HEK293 (cell line): ENCODE data around the gene TBC1D17.

Experiments used
- AEBP2 ChIP-seq: fragments of 450-650 bp; formaldehyde crosslinking; IDR thresholded peaks from 2 replicates; pipeline ENCODE4 v1.5.1; 2016; ENCODE audit warnings: missing biosample characterization, missing genetic modification characterization, borderline replicate concordance
- EGR2 ChIP-seq: fragments of 450-650 bp; formaldehyde crosslinking; IDR thresholded peaks from 2 replicates; pipeline ENCODE4 v1.5.1; 2016; ENCODE audit warnings: low read depth, missing biosample characterization, missing genetic modification characterization
- INSM2 ChIP-seq: fragments of 450-650 bp; formaldehyde crosslinking; IDR thresholded peaks from 2 replicates; pipeline ENCODE4 v1.5.1; 2016; ENCODE audit warnings: missing biosample characterization, missing genetic modification characterization
- KLF10 ChIP-seq: fragments of 450-650 bp; IDR thresholded peaks from 2 replicates; pipeline ENCODE4 v1.5.1; 2018; ENCODE audit warnings: missing biosample characterization, mild to moderate bottlenecking, missing genetic modification characterization
- PRDM10 ChIP-seq: fragments of 450-650 bp; formaldehyde crosslinking; IDR thresholded peaks from 2 replicates; pipeline ENCODE4 v1.5.1; 2016; ENCODE audit warnings: missing biosample characterization, missing genetic modification characterization
- TRIM28 ChIP-seq: IDR thresholded peaks from 2 replicates; pipeline ENCODE4 v1.6.1; 2011; ENCODE audit warnings: low read length, control low read depth, borderline replicate concordance
- ZBTB10 ChIP-seq: fragments of 450-650 bp; formaldehyde crosslinking; IDR thresholded peaks from 2 replicates; pipeline ENCODE4 v1.5.1; 2016; ENCODE audit warnings: missing biosample characterization, missing genetic modification characterization
- ZBTB11 ChIP-seq: fragments of 450-650 bp; formaldehyde crosslinking; conservative IDR thresholded peaks from 2 replicates; pipeline ENCODE4 v1.5.1; 2016; ENCODE audit warnings: low read depth, missing biosample characterization, missing genetic modification characterization
- ZNF132 ChIP-seq: fragments of 450-650 bp; formaldehyde crosslinking; IDR thresholded peaks from 2 replicates; pipeline ENCODE4 v1.5.1; 2017; ENCODE audit warnings: missing biosample characterization, missing genetic modification characterization, borderline replicate concordance
- ZNF292 ChIP-seq: fragments of 450-650 bp; formaldehyde crosslinking; IDR thresholded peaks from 2 replicates; pipeline ENCODE4 v1.5.1; 2016; ENCODE audit warnings: low read depth, missing biosample characterization, missing genetic modification characterization, borderline replicate concordance
- ZNF335 ChIP-seq: fragments of 450-650 bp; formaldehyde crosslinking; conservative IDR thresholded peaks from 2 replicates; pipeline ENCODE4 v1.5.1; 2016; ENCODE audit warnings: missing biosample characterization, missing genetic modification characterization
- ZNF341 ChIP-seq: fragments of 450-650 bp; formaldehyde crosslinking; IDR thresholded peaks from 2 replicates; pipeline ENCODE4; 2016; ENCODE audit warnings: low read depth, missing biosample characterization, missing genetic modification characterization
- ZNF37A ChIP-seq: fragments of 450-650 bp; IDR thresholded peaks from 2 replicates; pipeline ENCODE4 v1.5.1; 2018; ENCODE audit warnings: missing biosample characterization, missing genetic modification characterization
- ZNF391 ChIP-seq: fragments of 450-650 bp; formaldehyde crosslinking; IDR thresholded peaks from 2 replicates; pipeline ENCODE4 v1.5.1; 2016; ENCODE audit warnings: low read depth, missing biosample characterization, missing genetic modification characterization, borderline replicate concordance
- ZNF416 ChIP-seq: fragments of 450-650 bp; formaldehyde crosslinking; IDR thresholded peaks from 2 replicates; pipeline ENCODE4 v1.5.1; 2016; ENCODE audit warnings: missing biosample characterization, missing genetic modification characterization
- ZNF426 ChIP-seq: fragments of 450-650 bp; formaldehyde crosslinking; IDR thresholded peaks from 2 replicates; pipeline ENCODE4 v1.5.1; 2017; ENCODE audit warnings: missing biosample characterization, missing genetic modification characterization, mild to moderate bottlenecking, inconsistent platforms, moderate library complexity
- ZNF48 ChIP-seq: fragments of 450-650 bp; formaldehyde crosslinking; IDR thresholded peaks from 2 replicates; pipeline ENCODE4 v1.5.1; 2016; ENCODE audit warnings: missing biosample characterization, missing genetic modification characterization
- ZNF530 ChIP-seq: fragments of 450-650 bp; formaldehyde crosslinking; IDR thresholded peaks from 2 replicates; pipeline ENCODE4 v1.5.1; 2016; ENCODE audit warnings: low read depth, missing biosample characterization, missing genetic modification characterization
- ZNF571 ChIP-seq: fragments of 450-650 bp; formaldehyde crosslinking; IDR thresholded peaks from 2 replicates; pipeline ENCODE4 v1.5.0; 2017; ENCODE audit warnings: missing biosample characterization, missing genetic modification characterization
- ZNF660 ChIP-seq: fragments of 450-650 bp; IDR thresholded peaks from 2 replicates; pipeline ENCODE4 v1.5.1; 2018; ENCODE audit warnings: missing biosample characterization, mild to moderate bottlenecking, missing genetic modification characterization
- ZNF704 ChIP-seq: fragments of 450-650 bp; formaldehyde crosslinking; IDR thresholded peaks from 2 replicates; pipeline ENCODE4 v1.5.1; 2016; ENCODE audit warnings: missing biosample characterization, missing genetic modification characterization
- ZNF777 ChIP-seq: fragments of 450-650 bp; formaldehyde crosslinking; IDR thresholded peaks from 2 replicates; pipeline ENCODE4 v1.5.1; 2017; ENCODE audit warnings: missing biosample characterization, missing genetic modification characterization, borderline replicate concordance
- ZNF830 ChIP-seq: fragments of 450-650 bp; IDR thresholded peaks from 2 replicates; pipeline ENCODE4 v1.5.0; 2018; ENCODE audit warnings: missing biosample characterization, missing genetic modification characterization, low read depth, mild to moderate bottlenecking, moderate library complexity
- ZSCAN30 ChIP-seq: fragments of 450-650 bp; IDR thresholded peaks from 2 replicates; pipeline ENCODE4 v1.5.1; 2018; ENCODE audit warnings: missing biosample characterization, mild to moderate bottlenecking, missing genetic modification characterization, moderate library complexity

Gene TBC1D17

GRCh38 chr19:49851456-49852259, 25.8 kb upstream of the TBC1D17 start (continued):
- peak; percentile 21; the same call in 1 of the 2 replicates for TF ChIP-seq ZBTB10 (tag by site-specific recombination)
- no peak for TF ChIP-seq ZNF335 (tag by site-specific recombination)
- no peak for TF ChIP-seq ZNF37A
- no peak for TF ChIP-seq ZNF660 (tag by site-specific recombination)
- no peak for TF ChIP-seq ZNF48 (tag by site-specific recombination)
- no peak for TF ChIP-seq ZNF292 (tag by site-specific recombination)
- TF ChIP-seq ZBTB11 (tag by site-specific recombination), result 0 out of 2 replicates have a peak, but pooled peaks have one; percentile 37
- no peak for TF ChIP-seq TRIM28
- TF ChIP-seq ZNF426 (tag by site-specific recombination), result no peak
- TF ChIP-seq ZSCAN30 (tag by site-specific recombination), result no peak
- no peak for TF ChIP-seq ZNF416 (tag by site-specific recombination)
- no peak for TF ChIP-seq ZNF830 (tag by site-specific recombination)
- no peak for TF ChIP-seq INSM2 (tag by site-specific recombination)
- TF ChIP-seq EGR2 (tag by site-specific recombination), result peak; percentile 77
- TF ChIP-seq ZNF132 (tag by site-specific recombination), result no peak
- no peak for TF ChIP-seq PRDM10
- no peak for TF ChIP-seq ZNF777 (tag by site-specific recombination)
- TF ChIP-seq AEBP2 (tag by site-specific recombination), result no peak
- TF ChIP-seq ZNF530, result no peak
- no peak for TF ChIP-seq ZNF571 (tag by site-specific recombination)
- peak; percentile 25; the same call in 1 of the 2 replicates for TF ChIP-seq ZNF391
- TF ChIP-seq KLF10 (tag by site-specific recombination), result no peak
- TF ChIP-seq ZNF341 (tag by site-specific recombination), result no peak; the same call in 1 of the 2 replicates
- no peak for TF ChIP-seq ZNF704 (tag by site-specific recombination)
